ENCODE data around the gene WWOX. TPM values are rescaled to one million over a fixed set of nuclear protein-coding genes. Genes with fewer than 3 reads are reported as not detected.

The WWOX gene
- total and polyA plus RNA-seq, 2 donors = 15.4 to 23.9 TPM

GRCh38 chr16:78292844-78293380, 193.5 kb downstream of the WWOX start:
- 100% methylated on average over 1 of the region's 1 CpG for WGBS
- Histone ChIP-seq H3K4me1 (ENCODE audit: control insufficient read depth in 2 of 2, insufficient read depth in 2 of 2, low read length in 2 of 2) (no peaks in the 10 kb centered on the region), H3K27ac (ENCODE audit: low read depth in 1 of 2, low read length in 1 of 2) (no peak overlapping the region), H3K27me3 (ENCODE audit: control insufficient read depth in 2 of 2, insufficient read depth in 1 of 2, low read length in 1 of 2) (no peaks in the 10 kb centered on the region), H3K9me3 (ENCODE audit: control insufficient read depth in 2 of 2, insufficient read depth in 1 of 2, low read length in 1 of 2) (no peaks in the 10 kb centered on the region), H3K4me3 (ENCODE audit: low read length in 2 of 2) (no peak overlapping the region), H3K36me3 (ENCODE audit: control insufficient read depth in 2 of 2, insufficient read depth in 2 of 2, low read length in 1 of 2) (no peaks in the 10 kb centered on the region)
- DNase-seq (ENCODE audit: low read depth in 6 of 9, low spot score in 9 of 9) = no peak

- WGBS = 97% methylated on average over 4 of the region's 4 CpGs
- no peak for DNase-seq (ENCODE audit: low read depth in 6 of 9, low spot score in 9 of 9)
- Histone ChIP-seq H3K9me3 (ENCODE audit: control insufficient read depth in 2 of 2, insufficient read depth in 1 of 2, low read length in 1 of 2) (no peaks in the 10 kb centered on the region), H3K4me1 (ENCODE audit: control insufficient read depth in 2 of 2, insufficient read depth in 2 of 2, low read length in 2 of 2) (no peaks in the 10 kb centered on the region), H3K27ac (ENCODE audit: low read depth in 1 of 2, low read length in 1 of 2) (no peak overlapping the region), H3K4me3 (ENCODE audit: low read length in 2 of 2) (no peak overlapping the region), H3K36me3 (ENCODE audit: control insufficient read depth in 2 of 2, insufficient read depth in 2 of 2, low read length in 1 of 2) (no peaks in the 10 kb centered on the region), H3K27me3 (ENCODE audit: control insufficient read depth in 2 of 2, insufficient read depth in 1 of 2, low read length in 1 of 2) (no peaks in the 10 kb centered on the region)
Observed at GRCh38 chr16:78294538-78295225, 195.2 kb downstream of the WWOX start.

- Histone ChIP-seq H3K27me3 (ENCODE audit: control insufficient read depth in 2 of 2, insufficient read depth in 1 of 2, low read length in 1 of 2) (no peaks in the 10 kb centered on the region), H3K36me3 (ENCODE audit: control insufficient read depth in 2 of 2, insufficient read depth in 2 of 2, low read length in 1 of 2) (no peaks in the 10 kb centered on the region), H3K4me1 (ENCODE audit: control insufficient read depth in 2 of 2, insufficient read depth in 2 of 2, low read length in 2 of 2) (no peaks in the 10 kb centered on the region), H3K9me3 (ENCODE audit: control insufficient read depth in 2 of 2, insufficient read depth in 1 of 2, low read length in 1 of 2) (no peaks in the 10 kb centered on the region), H3K27ac (ENCODE audit: low read depth in 1 of 2, low read length in 1 of 2) (no peak overlapping the region), H3K4me3 (ENCODE audit: low read length in 2 of 2) (no peak overlapping the region)
- no peak for DNase-seq (ENCODE audit: low read depth in 6 of 9, low spot score in 9 of 9)
- WGBS = 81% methylated on average over 6 of the region's 6 CpGs
Observed at GRCh38 chr16:78297066-78297666, 197.7 kb downstream of the WWOX start.

GRCh38 chr16:78298986-78299385, 199.5 kb downstream of the WWOX start:
- H3K9me3 ChIP-seq (ENCODE audit: control insufficient read depth in 2 of 2, insufficient read depth in 1 of 2, low read length in 1 of 2) = no peaks in the 10 kb centered on the region
- no peak overlapping the region for H3K4me3 ChIP-seq (ENCODE audit: low read length in 2 of 2)
- DNase-seq (ENCODE audit: low read depth in 6 of 9, low spot score in 9 of 9) = no peak
- no peak overlapping the region for H3K27ac ChIP-seq (ENCODE audit: low read depth in 1 of 2, low read length in 1 of 2)
- no peaks in the 10 kb centered on the region for H3K27me3 ChIP-seq (ENCODE audit: control insufficient read depth in 2 of 2, insufficient read depth in 1 of 2, low read length in 1 of 2)
- WGBS = 97% methylated on average over 6 of the region's 6 CpGs
- no peaks in the 10 kb centered on the region for H3K4me1 ChIP-seq (ENCODE audit: control insufficient read depth in 2 of 2, insufficient read depth in 2 of 2, low read length in 2 of 2)
- H3K36me3 ChIP-seq (ENCODE audit: control insufficient read depth in 2 of 2, insufficient read depth in 2 of 2, low read length in 1 of 2) = no peaks in the 10 kb centered on the region

- Histone ChIP-seq H3K27ac (ENCODE audit: low read depth in 1 of 2, low read length in 1 of 2) (no peak overlapping the region), H3K4me1 (ENCODE audit: control insufficient read depth in 2 of 2, insufficient read depth in 2 of 2, low read length in 2 of 2) (no peaks in the 10 kb centered on the region), H3K36me3 (ENCODE audit: control insufficient read depth in 2 of 2, insufficient read depth in 2 of 2, low read length in 1 of 2) (no peaks in the 10 kb centered on the region), H3K4me3 (ENCODE audit: low read length in 2 of 2) (no peak overlapping the region), H3K27me3 (ENCODE audit: control insufficient read depth in 2 of 2, insufficient read depth in 1 of 2, low read length in 1 of 2) (no peaks in the 10 kb centered on the region), H3K9me3 (ENCODE audit: control insufficient read depth in 2 of 2, insufficient read depth in 1 of 2, low read length in 1 of 2) (no peaks in the 10 kb centered on the region)
- 67% methylated on average over 3 of the region's 3 CpGs for WGBS
- no peak for DNase-seq (ENCODE audit: low read depth in 6 of 9, low spot score in 9 of 9)
Observed at GRCh38 chr16:78300469-78300868, 201.0 kb downstream of the WWOX start.

GRCh38 chr16:78303946-78304345, 204.5 kb downstream of the WWOX start:
- Histone ChIP-seq H3K4me1 (ENCODE audit: control insufficient read depth in 2 of 2, insufficient read depth in 2 of 2, low read length in 2 of 2) (no peaks in the 10 kb centered on the region), H3K4me3 (ENCODE audit: low read length in 2 of 2) (no peak overlapping the region), H3K9me3 (ENCODE audit: control insufficient read depth in 2 of 2, insufficient read depth in 1 of 2, low read length in 1 of 2) (no peaks in the 10 kb centered on the region), H3K27ac (ENCODE audit: low read depth in 1 of 2, low read length in 1 of 2) (no peak overlapping the region), H3K36me3 (ENCODE audit: control insufficient read depth in 2 of 2, insufficient read depth in 2 of 2, low read length in 1 of 2) (no peaks in the 10 kb centered on the region), H3K27me3 (ENCODE audit: control insufficient read depth in 2 of 2, insufficient read depth in 1 of 2, low read length in 1 of 2) (no peaks in the 10 kb centered on the region)
- DNase-seq (ENCODE audit: low read depth in 6 of 9, low spot score in 9 of 9) = no peak
- 94% methylated on average over 4 of the region's 4 CpGs for WGBS

GRCh38 chr16:78306361-78306760, 206.9 kb downstream of the WWOX start:
- Histone ChIP-seq H3K4me3 (ENCODE audit: low read length in 2 of 2) (no peak overlapping the region), H3K4me1 (ENCODE audit: control insufficient read depth in 2 of 2, insufficient read depth in 2 of 2, low read length in 2 of 2) (peaks cover 0 to 8% of the 10 kb centered on the region in 2 donors), H3K9me3 (ENCODE audit: control insufficient read depth in 2 of 2, insufficient read depth in 1 of 2, low read length in 1 of 2) (no peaks in the 10 kb centered on the region), H3K27me3 (ENCODE audit: control insufficient read depth in 2 of 2, insufficient read depth in 1 of 2, low read length in 1 of 2) (no peaks in the 10 kb centered on the region), H3K36me3 (ENCODE audit: control insufficient read depth in 2 of 2, insufficient read depth in 2 of 2, low read length in 1 of 2) (no peaks in the 10 kb centered on the region), H3K27ac (ENCODE audit: low read depth in 1 of 2, low read length in 1 of 2) (no peak overlapping the region)
- WGBS = 95% methylated on average over 1 of the region's 1 CpG
- DNase-seq (ENCODE audit: low read depth in 6 of 9, low spot score in 9 of 9) = no peak

GRCh38 chr16:78307824-78308528, 208.5 kb downstream of the WWOX start:
- no peak overlapping the region for H3K27ac ChIP-seq (ENCODE audit: low read depth in 1 of 2, low read length in 1 of 2)
- H3K4me3 ChIP-seq (ENCODE audit: low read length in 2 of 2) = no peak overlapping the region
- H3K9me3 ChIP-seq (ENCODE audit: control insufficient read depth in 2 of 2, insufficient read depth in 1 of 2, low read length in 1 of 2) = no peaks in the 10 kb centered on the region
- H3K27me3 ChIP-seq (ENCODE audit: control insufficient read depth in 2 of 2, insufficient read depth in 1 of 2, low read length in 1 of 2) = no peaks in the 10 kb centered on the region
- DNase-seq (ENCODE audit: low read depth in 6 of 9, low spot score in 9 of 9) = no peak
- 98% methylated on average over 1 of the region's 1 CpG for WGBS
- peaks cover 0 to 9% of the 10 kb centered on the region in 2 donors for H3K4me1 ChIP-seq (ENCODE audit: control insufficient read depth in 2 of 2, insufficient read depth in 2 of 2, low read length in 2 of 2)
- H3K36me3 ChIP-seq (ENCODE audit: control insufficient read depth in 2 of 2, insufficient read depth in 2 of 2, low read length in 1 of 2) = no peaks in the 10 kb centered on the region

GRCh38 chr16:78309763-78310162, 210.3 kb downstream of the WWOX start:
- whole genome bisulfite sequencing = 98% methylated on average over 4 of the region's 4 CpGs
- no peak for DNase-seq (ENCODE audit: low read depth in 6 of 9, low spot score in 9 of 9)
- Histone ChIP-seq H3K27ac (ENCODE audit: low read depth in 1 of 2, low read length in 1 of 2) (no peak overlapping the region), H3K36me3 (ENCODE audit: control insufficient read depth in 2 of 2, insufficient read depth in 2 of 2, low read length in 1 of 2) (no peaks in the 10 kb centered on the region), H3K27me3 (ENCODE audit: control insufficient read depth in 2 of 2, insufficient read depth in 1 of 2, low read length in 1 of 2) (no peaks in the 10 kb centered on the region), H3K4me3 (ENCODE audit: low read length in 2 of 2) (no peak overlapping the region), H3K4me1 (ENCODE audit: control insufficient read depth in 2 of 2, insufficient read depth in 2 of 2, low read length in 2 of 2) (peaks cover 0 to 9% of the 10 kb centered on the region in 2 donors), H3K9me3 (ENCODE audit: control insufficient read depth in 2 of 2, insufficient read depth in 1 of 2, low read length in 1 of 2) (no peaks in the 10 kb centered on the region)
